NCI-H2171 treated with DMSO at 0.1 percent for 48 hours (cell line): ENCODE results near the gene MCF2L2.
"Not testable (repeated sequence)": the region's sequence is repeated elsewhere in the genome, so short reads cannot be mapped to it uniquely, and the experiment has no call there.

Experiments used
- DNase-seq: peaks from one replicate; lab custom pipeline; 2025; lab: John Stamatoyannopoulos, UW

The MCF2L2 gene

GRCh38 chr3:183233966-183234365 is 194.5 kb downstream of the MCF2L2 start:
- DNase-seq, result no peak

- DNase-seq, result no peak
Measured at GRCh38 chr3:183230826-183231225, 197.6 kb downstream of the MCF2L2 start.

- not testable (repeated sequence) for DNase-seq
Measured at GRCh38 chr3:183230251-183230650, 198.2 kb downstream of the MCF2L2 start.

- no peak for DNase-seq
Measured at GRCh38 chr3:183229178-183229577, 199.2 kb downstream of the MCF2L2 start.

- DNase-seq, result no peak
Measured at GRCh38 chr3:183227586-183227985, 200.8 kb downstream of the MCF2L2 start.

GRCh38 chr3:183226333-183226890 is 202.0 kb downstream of the MCF2L2 start:
- no peak for DNase-seq

GRCh38 chr3:183224180-183224970 is 204.0 kb downstream of the MCF2L2 start:
- no peak for DNase-seq

GRCh38 chr3:183222631-183223235 is 205.7 kb downstream of the MCF2L2 start:
- DNase-seq, result no peak

GRCh38 chr3:183220828-183221227 is 207.6 kb downstream of the MCF2L2 start:
- DNase-seq, result peak; percentile 23

- no peak for DNase-seq
Measured at GRCh38 chr3:183218826-183219225, 209.6 kb downstream of the MCF2L2 start.

- no peak for DNase-seq
Measured at GRCh38 chr3:183217548-183218332, 210.7 kb downstream of the MCF2L2 start.

- no peak for DNase-seq
Measured at GRCh38 chr3:183215591-183216202, 212.7 kb downstream of the MCF2L2 start.

- DNase-seq, result peak; percentile 38
Measured at GRCh38 chr3:183214277-183214612, 214.2 kb downstream of the MCF2L2 start.

GRCh38 chr3:183213415-183214276 is 214.8 kb downstream of the MCF2L2 start:
- DNase-seq, result peak; percentile 16

GRCh38 chr3:183212565-183212964 is 215.9 kb downstream of the MCF2L2 start:
- DNase-seq, result no peak

GRCh38 chr3:183212096-183212495 is 216.3 kb downstream of the MCF2L2 start:
- no peak for DNase-seq

- DNase-seq, result no peak
Measured at GRCh38 chr3:183211352-183211751, 217.1 kb downstream of the MCF2L2 start.

GRCh38 chr3:183210862-183211341 is 217.5 kb downstream of the MCF2L2 start:
- DNase-seq, result no peak

- DNase-seq, result no peak
Measured at GRCh38 chr3:183210341-183210740, 218.1 kb downstream of the MCF2L2 start.

GRCh38 chr3:183208800-183209199 is 219.6 kb downstream of the MCF2L2 start:
- no peak for DNase-seq

GRCh38 chr3:183208260-183208659 is 220.2 kb downstream of the MCF2L2 start:
- no peak for DNase-seq
